ENCODE measurements around the gene CD58. TPM values are rescaled to one million over a fixed set of nuclear protein-coding genes. Genes with fewer than 3 reads are reported as not detected.

CD58 gene
- total RNA-seq, 1 donor from 2014 or later = 7.2 TPM

GRCh38 chr1:116587501-116588227, 16.8 kb upstream of the CD58 start:
- Mint-ChIP-seq H3K36me3 (peaks cover 21% of the 10 kb centered on the region), H3K27ac (no peak overlapping the region), H3K9me3 (no peaks in the 10 kb centered on the region), H3K4me3 (no peak overlapping the region), H3K27me3 (no peaks in the 10 kb centered on the region), H3K4me1 (ENCODE audit: unreplicated experiment) (peaks cover 34% of the 10 kb centered on the region)
- TF ChIP-seq CTCF (conservative IDR thresholded peaks at IDR 0.05) = no peak
- DNase-seq (ENCODE audit: extremely low spot score, unreplicated experiment) = no peak

- TF ChIP-seq CTCF (conservative IDR thresholded peaks at IDR 0.05) = no peak
- DNase-seq (ENCODE audit: extremely low spot score, unreplicated experiment) = no peak
- peaks cover 25% of the 10 kb centered on the region for H3K36me3 Mint-ChIP-seq
- H3K27ac Mint-ChIP-seq = peak overlapping the region; percentile 46
- H3K27me3 Mint-ChIP-seq = no peaks in the 10 kb centered on the region
- H3K4me3 Mint-ChIP-seq = no peak overlapping the region
- H3K4me1 Mint-ChIP-seq (ENCODE audit: unreplicated experiment) = peaks cover 26% of the 10 kb centered on the region
- no peaks in the 10 kb centered on the region for H3K9me3 Mint-ChIP-seq
Observed at GRCh38 chr1:116586741-116587143, 15.9 kb upstream of the CD58 start.

- H3K9me3 Mint-ChIP-seq = no peaks in the 10 kb centered on the region
- H3K4me1 Mint-ChIP-seq (ENCODE audit: unreplicated experiment) = peaks cover 26% of the 10 kb centered on the region
- H3K4me3 Mint-ChIP-seq = no peak overlapping the region
- H3K27ac Mint-ChIP-seq = no peak overlapping the region
- no peak for TF ChIP-seq CTCF (conservative IDR thresholded peaks at IDR 0.05)
- peaks cover 25% of the 10 kb centered on the region for H3K36me3 Mint-ChIP-seq
- no peak for DNase-seq (ENCODE audit: extremely low spot score, unreplicated experiment)
- H3K27me3 Mint-ChIP-seq = no peaks in the 10 kb centered on the region
Observed at GRCh38 chr1:116585886-116586285, 15.1 kb upstream of the CD58 start.

- H3K9me3 Mint-ChIP-seq = no peaks in the 10 kb centered on the region
- no peak for TF ChIP-seq CTCF (conservative IDR thresholded peaks at IDR 0.05)
- no peaks in the 10 kb centered on the region for H3K27me3 Mint-ChIP-seq
- peaks cover 4% of the 10 kb centered on the region for H3K4me1 Mint-ChIP-seq (ENCODE audit: unreplicated experiment)
- no peak for DNase-seq (ENCODE audit: extremely low spot score, unreplicated experiment)
- H3K27ac Mint-ChIP-seq = no peak overlapping the region
- H3K4me3 Mint-ChIP-seq = no peak overlapping the region
- peaks cover 33% of the 10 kb centered on the region for H3K36me3 Mint-ChIP-seq
Observed at GRCh38 chr1:116581323-116581885, 10.6 kb upstream of the CD58 start.

GRCh38 chr1:116580446-116581322, 9.9 kb upstream of the CD58 start:
- Mint-ChIP-seq H3K27ac (no peak overlapping the region), H3K27me3 (no peaks in the 10 kb centered on the region), H3K9me3 (no peaks in the 10 kb centered on the region), H3K4me3 (no peak overlapping the region), H3K4me1 (ENCODE audit: unreplicated experiment) (no peaks in the 10 kb centered on the region), H3K36me3 (peaks cover 35% of the 10 kb centered on the region)
- DNase-seq (ENCODE audit: extremely low spot score, unreplicated experiment) = no peak
- TF ChIP-seq CTCF (conservative IDR thresholded peaks at IDR 0.05) = no peak
